Neural crest cell (in vitro differentiated cells): ENCODE measurements around the gene CCDC87. TPM values are rescaled to one million over a fixed set of nuclear protein-coding genes. Genes with fewer than 3 reads are reported as not detected.
"Not testable (repeated sequence)": the region's sequence is repeated elsewhere in the genome, so short reads cannot be mapped to it uniquely, and the experiment has no call there.

Source experiments
- DNase-seq: peaks from one replicate; pipeline ENCODE4 v3.0.0; 2021; ENCODE audit warnings: low read depth, mixed read lengths, low spot score
- H3K27ac Mint-ChIP-seq: one replicate; pipeline ENCODE4 v1.8.0; 2021; ENCODE audit warnings: mild to moderate bottlenecking, mixed read lengths; ENCODE audit not compliant: unreplicated experiment
- H3K27me3 Mint-ChIP-seq: 2 replicates; pipeline ENCODE4 v1.8.0; 2021; ENCODE audit warnings: low read depth, mild to moderate bottlenecking, mixed read lengths
- H3K36me3 Mint-ChIP-seq: 2 replicates; pipeline ENCODE4 v1.8.0; 2021; ENCODE audit warnings: low read depth, mild to moderate bottlenecking, mixed read lengths
- H3K4me1 Mint-ChIP-seq: 2 replicates; pipeline ENCODE4 v1.8.0; 2021; ENCODE audit warnings: mixed read lengths
- H3K4me3 Mint-ChIP-seq: one replicate; pipeline ENCODE4 v1.8.0; 2021; ENCODE audit warnings: mild to moderate bottlenecking, mixed read lengths
- H3K9me3 Mint-ChIP-seq: 2 replicates; pipeline ENCODE4 v1.8.0; 2021; ENCODE audit warnings: mixed read lengths
- long read RNA-seq: library from polyadenylated mRNA; unstranded; transcript quantifications from one replicate; pipeline ENCODE4 v2.0.0, GENCODE V29; 2020
- total RNA-seq: library from RNA; stranded (reverse); gene quantifications from 2 replicates; pipeline ENCODE4 v1.2.1, GENCODE V29; 2021
- TF ChIP-seq, protein P1 (sequence below): fragments of 200-600 bp; sonication (generic); conservative IDR thresholded peaks from 2 replicates; pipeline ENCODE4 v1.5.0; 2021; ENCODE audit warnings: antibody characterized with exemption, mild to moderate bottlenecking

Gene CCDC87
- total RNA-seq = 0.93 and 1.1 TPM in 2 replicates
- long read RNA-seq = 0 reads

DNA sequence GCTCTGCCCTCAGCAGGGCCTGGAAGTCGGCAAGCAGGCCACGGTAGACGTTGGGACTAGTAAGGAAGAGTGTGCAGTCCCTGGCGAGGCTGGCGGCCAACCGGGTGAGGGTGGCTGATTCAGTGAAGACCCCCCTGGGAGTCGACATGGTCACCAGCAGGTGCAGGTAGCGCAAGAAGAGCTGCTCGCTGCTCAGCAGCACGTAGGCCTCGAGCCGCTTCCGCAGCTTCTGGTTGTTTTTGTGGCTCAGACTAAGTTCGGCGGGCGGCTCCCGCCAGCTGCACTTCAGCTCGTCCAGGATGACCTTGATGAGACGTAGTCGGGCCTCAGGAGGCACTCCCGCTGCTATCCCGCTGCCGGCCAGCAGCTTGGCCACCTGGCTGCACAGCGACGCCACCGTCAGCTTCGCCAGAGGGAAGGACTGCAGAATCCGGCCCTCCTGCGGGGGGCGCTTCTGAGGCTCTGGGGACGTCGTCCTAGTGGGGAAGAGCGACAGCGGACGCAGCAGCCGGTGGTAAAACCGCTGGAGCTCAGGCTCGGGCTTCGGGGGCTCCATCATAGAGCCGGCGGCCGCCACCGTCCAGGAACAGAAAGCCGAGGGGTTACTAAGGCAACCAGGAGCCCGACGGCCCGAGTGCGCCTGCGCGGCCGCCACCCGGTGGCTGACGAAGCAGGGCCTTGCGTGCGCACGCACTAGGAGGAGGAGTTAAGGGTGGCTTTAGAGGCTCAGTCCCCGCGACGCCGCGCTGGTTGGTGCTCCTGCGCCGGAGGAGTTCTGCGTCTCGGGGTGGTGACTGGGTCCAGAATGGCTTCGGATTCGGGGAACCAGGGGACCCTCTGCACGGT lies at the start of gene CCDC87, which contains the start of gene CCS:
Gene CCDC87, minus strand, starts transcription at position 607 of the 846 bp plus-strand sequence. Its CDS starts 48 bp downstream, at position 559.
Gene CCS, plus strand, starts transcription at position 729 of the 846 bp plus-strand sequence. Its CDS starts 77 bp downstream, at position 806.
- Mint-ChIP-seq H3K36me3 (peaks cover 4% of the 10 kb centered on the region), H3K4me1 (peaks cover 24% of the 10 kb centered on the region), H3K9me3 (peaks cover 7% of the 10 kb centered on the region), H3K4me3 (peak within 1 kb of the TSS; percentile 96), H3K27me3 (no peaks in the 10 kb centered on the region), H3K27ac (peak within 1 kb of the TSS; percentile 99)
- TF ChIP-seq, protein P1, sequence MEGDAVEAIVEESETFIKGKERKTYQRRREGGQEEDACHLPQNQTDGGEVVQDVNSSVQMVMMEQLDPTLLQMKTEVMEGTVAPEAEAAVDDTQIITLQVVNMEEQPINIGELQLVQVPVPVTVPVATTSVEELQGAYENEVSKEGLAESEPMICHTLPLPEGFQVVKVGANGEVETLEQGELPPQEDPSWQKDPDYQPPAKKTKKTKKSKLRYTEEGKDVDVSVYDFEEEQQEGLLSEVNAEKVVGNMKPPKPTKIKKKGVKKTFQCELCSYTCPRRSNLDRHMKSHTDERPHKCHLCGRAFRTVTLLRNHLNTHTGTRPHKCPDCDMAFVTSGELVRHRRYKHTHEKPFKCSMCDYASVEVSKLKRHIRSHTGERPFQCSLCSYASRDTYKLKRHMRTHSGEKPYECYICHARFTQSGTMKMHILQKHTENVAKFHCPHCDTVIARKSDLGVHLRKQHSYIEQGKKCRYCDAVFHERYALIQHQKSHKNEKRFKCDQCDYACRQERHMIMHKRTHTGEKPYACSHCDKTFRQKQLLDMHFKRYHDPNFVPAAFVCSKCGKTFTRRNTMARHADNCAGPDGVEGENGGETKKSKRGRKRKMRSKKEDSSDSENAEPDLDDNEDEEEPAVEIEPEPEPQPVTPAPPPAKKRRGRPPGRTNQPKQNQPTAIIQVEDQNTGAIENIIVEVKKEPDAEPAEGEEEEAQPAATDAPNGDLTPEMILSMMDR = peak; percentile 74
- peak; percentile 95 for DNase-seq

- H3K27me3 Mint-ChIP-seq = peaks cover 11% of the 10 kb centered on the region
- H3K4me1 Mint-ChIP-seq = peaks cover 88% of the 10 kb centered on the region
- TF ChIP-seq, protein P1 = no peak
- H3K4me3 Mint-ChIP-seq = peak overlapping the region; percentile 99
- H3K9me3 Mint-ChIP-seq = no peaks in the 10 kb centered on the region
- no peak for DNase-seq
- peaks cover 63% of the 10 kb centered on the region for H3K36me3 Mint-ChIP-seq
- no peak overlapping the region for H3K27ac Mint-ChIP-seq
These were observed 49.0 kb upstream of the CCDC87 start for GRCh38 chr11:66641834-66642233.

DNA sequence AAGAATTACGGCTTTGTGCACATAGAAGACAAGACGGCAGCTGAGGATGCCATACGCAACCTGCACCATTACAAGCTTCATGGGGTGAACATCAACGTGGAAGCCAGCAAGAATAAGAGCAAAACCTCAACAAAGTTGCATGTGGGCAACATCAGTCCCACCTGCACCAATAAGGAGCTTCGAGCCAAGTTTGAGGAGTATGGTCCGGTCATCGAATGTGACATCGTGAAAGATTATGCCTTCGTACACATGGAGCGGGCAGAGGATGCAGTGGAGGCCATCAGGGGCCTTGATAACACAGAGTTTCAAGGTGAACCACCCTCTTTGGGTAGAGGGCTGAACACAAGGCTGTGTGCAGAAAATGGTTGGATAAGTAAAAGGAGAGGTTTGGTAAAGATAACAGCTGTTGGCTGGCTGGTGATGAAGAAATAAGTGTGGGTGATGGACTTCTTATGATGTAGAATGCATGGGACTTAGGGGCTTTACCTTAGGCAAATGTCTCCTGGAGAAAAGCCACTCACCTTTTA lies 47.0 kb upstream of the CCDC87 start:
- Mint-ChIP-seq H3K36me3 (peaks cover 48% of the 10 kb centered on the region), H3K4me3 (peak overlapping the region; percentile 99), H3K27ac (peak overlapping the region; percentile 100), H3K27me3 (peaks cover 11% of the 10 kb centered on the region), H3K4me1 (peaks cover 77% of the 10 kb centered on the region)
- H3K9me3 Mint-ChIP-seq, DNase-seq: not testable (repeated sequence)

GRCh38 chr11:66639066-66639813 lies 46.4 kb upstream of the CCDC87 start:
- Mint-ChIP-seq H3K36me3 (peaks cover 49% of the 10 kb centered on the region), H3K27ac (peak overlapping the region; percentile 100)
- no peak for DNase-seq

DNA sequence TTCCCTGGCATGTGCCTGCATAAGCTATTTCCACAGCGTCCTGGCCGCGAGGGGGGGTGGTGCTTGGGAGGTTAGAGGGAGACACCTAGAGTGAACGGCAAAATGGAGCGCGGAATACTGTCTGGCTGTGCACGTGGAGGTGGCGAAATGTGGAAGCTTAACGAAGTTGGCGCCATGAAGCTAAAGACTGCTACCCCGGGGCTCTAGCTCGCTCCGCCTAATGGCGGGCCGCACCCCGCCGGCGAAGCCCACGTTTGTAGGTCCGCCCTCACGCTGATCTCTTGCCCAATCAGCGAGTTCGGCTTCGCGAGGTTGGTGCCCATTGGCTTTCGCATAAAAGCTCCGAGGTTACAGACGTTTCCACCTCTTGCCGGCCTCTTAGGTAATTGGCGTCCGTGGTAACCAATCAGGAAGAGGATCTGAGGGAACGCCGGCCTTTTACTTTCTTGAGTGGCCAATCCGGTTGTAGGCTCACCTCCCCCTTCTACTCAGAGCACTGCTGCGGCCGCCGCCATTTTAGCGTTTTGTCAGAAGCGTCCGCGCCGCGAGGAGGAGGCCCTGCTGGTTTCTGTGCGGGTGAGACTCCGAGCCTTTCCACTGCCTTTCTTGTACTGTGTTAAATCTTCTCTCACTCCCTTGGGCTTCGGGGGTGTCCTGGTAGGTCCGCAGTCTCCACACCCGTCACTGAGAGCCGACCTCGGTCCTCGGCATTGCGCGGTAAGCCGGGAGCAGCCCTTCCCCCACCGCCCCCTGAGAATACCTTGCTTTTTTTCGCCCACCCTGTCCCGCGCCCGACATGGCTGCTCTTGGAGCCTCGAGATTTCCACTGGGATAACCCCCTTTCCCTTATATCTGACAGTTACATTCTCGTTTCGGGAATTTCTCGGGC lies 45.6 kb upstream of the CCDC87 start, which contains the start of gene RBM4:
Gene RBM4, plus strand, starts transcription at position 527 of the 889 bp plus-strand sequence. CDS start 1,009 bp downstream, outside the sequence.
- peaks cover 64% of the 10 kb centered on the region for H3K4me1 Mint-ChIP-seq
- H3K36me3 Mint-ChIP-seq = peaks cover 46% of the 10 kb centered on the region
- DNase-seq = peak; percentile 93
- peak within 1 kb of the TSS; percentile 99 for H3K4me3 Mint-ChIP-seq
- H3K27me3 Mint-ChIP-seq = peaks cover 11% of the 10 kb centered on the region
- no peaks in the 10 kb centered on the region for H3K9me3 Mint-ChIP-seq
- peak within 1 kb of the TSS; percentile 100 for H3K27ac Mint-ChIP-seq
- TF ChIP-seq, protein P1 = no peak

More at GRCh38 chr11:66639066-66639813, 46.4 kb upstream of the CCDC87 start:
- H3K4me3 Mint-ChIP-seq = peak overlapping the region; percentile 99
- TF ChIP-seq, protein P1 = peak; percentile 29
- H3K9me3 Mint-ChIP-seq = no peaks in the 10 kb centered on the region
- peaks cover 70% of the 10 kb centered on the region for H3K4me1 Mint-ChIP-seq
- H3K27me3 Mint-ChIP-seq = peaks cover 11% of the 10 kb centered on the region
